A673 (cell line): Measurements from ENCODE around the gene KRTAP9-9. TPM values are rescaled to one million over a fixed set of nuclear protein-coding genes. Genes with fewer than 3 reads are reported as not detected.

ENCODE experiments used
- BruUV-seq: library from RNA; stranded (reverse); fragments of 400-500 nt; replicated peaks from 2 replicates; lab custom pipeline; 2021; lab: Mats Ljungman, UMichigan
- CTCF ChIA-PET: fragments of 300-600 bp; sonication (Branson Sonifier 250); formaldehyde crosslinking; loops from one replicate; lab custom pipeline; 2022; ENCODE audit warnings: antibody characterized with exemption; lab: Charles Lee
- POLR2A ChIA-PET: fragments of 300-600 bp; sonication (Branson Sonifier 250); formaldehyde crosslinking; loops from one replicate; lab custom pipeline; 2022; ENCODE audit warnings: antibody characterized with exemption; ENCODE audit not compliant: low non-redundant PET; lab: Charles Lee
- DNase-seq: peaks from one replicate; pipeline ENCODE4 v3.0.0-alpha.2; 2015; ENCODE audit warnings: low spot score
- H3K27ac ChIP-seq: fragments of 200-600 bp; sonication (generic); 2 replicates; pipeline ENCODE4 v1.5.1; 2016; ENCODE audit warnings: mixed run types, low read depth, mild to moderate bottlenecking, mixed read lengths, antibody characterized with exemption, low read length; ENCODE audit not compliant: poor library complexity, severe bottlenecking
- H3K27me3 ChIP-seq: fragments of 200-600 bp; sonication (generic); replicated peaks from 2 replicates; pipeline ENCODE4 v1.6.1; 2017; ENCODE audit warnings: mixed run types, low read depth, mild to moderate bottlenecking, mixed read lengths, antibody characterized with exemption, low read length; ENCODE audit not compliant: insufficient read depth, poor library complexity
- H3K36me3 ChIP-seq: fragments of 200-600 bp; sonication (generic); 2 replicates; pipeline ENCODE4 v1.6.1; 2016; ENCODE audit warnings: mixed run types, mild to moderate bottlenecking, mixed read lengths, antibody characterized with exemption, low read length; ENCODE audit not compliant: insufficient read depth, poor library complexity, severe bottlenecking
- H3K4me1 ChIP-seq: fragments of 200-600 bp; sonication (generic); 2 replicates; pipeline ENCODE4 v1.6.1; 2017; ENCODE audit warnings: mixed run types, mild to moderate bottlenecking, mixed read lengths, antibody characterized with exemption, low read length; ENCODE audit not compliant: insufficient read depth, poor library complexity, severe bottlenecking
- H3K4me3 ChIP-seq: fragments of 200-600 bp; sonication (generic); 2 replicates; pipeline ENCODE4 v1.5.1; 2016; ENCODE audit warnings: low read depth, mixed run types, mild to moderate bottlenecking, mixed read lengths, low read length; ENCODE audit not compliant: poor library complexity, severe bottlenecking
- H3K9me3 ChIP-seq: fragments of 200-600 bp; sonication (generic); 2 replicates; pipeline ENCODE4 v1.6.1; 2016; ENCODE audit warnings: mixed run types, low read depth, mild to moderate bottlenecking, mixed read lengths, antibody characterized with exemption, low read length; ENCODE audit not compliant: poor library complexity, severe bottlenecking
- CTCF ChIP-seq: fragments of 300-800, 200-600 bp; sonication (generic); conservative IDR thresholded peaks from 2 replicates; pipeline ENCODE4 v1.5.1; 2017; ENCODE audit warnings: low read depth, mild to moderate bottlenecking, antibody characterized with exemption, low read length, moderate library complexity, mixed read lengths
- EZH2 ChIP-seq: fragments of 200-600 bp; sonication (generic); IDR thresholded peaks from 2 replicates; pipeline ENCODE4 v1.6.1; 2017; ENCODE audit warnings: borderline replicate concordance, low read depth, mild to moderate bottlenecking, mixed read lengths, antibody characterized with exemption, low read length; ENCODE audit not compliant: poor library complexity, severe bottlenecking
- intact Hi-C: fragments of 100-400 bp; cut with micrococcal nuclease; formaldehyde crosslinking; loops from one replicate; pipeline ENCODE4 v1.10.0; 2022; ENCODE audit not compliant: unreplicated experiment
- total RNA-seq: library from RNA; stranded (reverse); gene quantifications from 2 replicates; pipeline ENCODE4 v1.2.3, GENCODE V29; 2021

The KRTAP9-9 gene
- total RNA-seq, 1 experiment from 2014 or later, result not detected

GRCh38 chr17:41256291-41256685 is 1.1 kb downstream of the KRTAP9-9 start:
- Histone ChIP-seq H3K36me3 (no peaks in the 10 kb centered on the region), H3K9me3 (no peaks in the 10 kb centered on the region), H3K4me1 (no peaks in the 10 kb centered on the region), H3K27ac (no peak overlapping the region), H3K27me3 (no peaks in the 10 kb centered on the region), H3K4me3 (no peak overlapping the region)
- BruUV-seq, result no TSS peak
- TF ChIP-seq CTCF (no peak), EZH2 (no peak)
- POLR2A ChIA-PET, result no interaction called here
- no peak for DNase-seq
- intact Hi-C loops, result no loop called here
- CTCF ChIA-PET, result no interaction called here

GRCh38 chr17:41258406-41258805 is 3.2 kb downstream of the KRTAP9-9 start:
- DNase-seq, result no peak
- no peak for TF ChIP-seq CTCF
- no peak for TF ChIP-seq EZH2
- BruUV-seq, result no TSS peak
- Histone ChIP-seq H3K36me3 (no peaks in the 10 kb centered on the region), H3K27ac (no peak overlapping the region), H3K9me3 (no peaks in the 10 kb centered on the region), H3K4me3 (no peak overlapping the region), H3K27me3 (no peaks in the 10 kb centered on the region), H3K4me1 (no peaks in the 10 kb centered on the region)
- POLR2A ChIA-PET, result no interaction called here
- CTCF ChIA-PET, result no interaction called here
- intact Hi-C loops, result no loop called here

GRCh38 chr17:41263212-41263611 is 8.0 kb downstream of the KRTAP9-9 start:
- TF ChIP-seq CTCF (no peak), EZH2 (no peak)
- ChIA-PET CTCF (no interaction called here), POLR2A (no interaction called here)

More at GRCh38 chr17:41263212-41263611, 8.0 kb downstream of the KRTAP9-9 start:
- H3K27me3 ChIP-seq, result no peaks in the 10 kb centered on the region
- H3K27ac ChIP-seq, result no peak overlapping the region
- no TSS peak for BruUV-seq
- no peaks in the 10 kb centered on the region for H3K36me3 ChIP-seq
- intact Hi-C loops, result no loop called here
- DNase-seq, result no peak
- H3K9me3 ChIP-seq, result no peaks in the 10 kb centered on the region
- no peaks in the 10 kb centered on the region for H3K4me1 ChIP-seq
- H3K4me3 ChIP-seq, result no peak overlapping the region
